SU-DHL-6 (cell line): ENCODE measurements around the gene KRTAP1-4.

Experiments
- H2AFZ ChIP-seq: fragments of 200-600 bp; sonication (generic); 2 replicates; pipeline ENCODE4 v1.6.1; 2014; ENCODE audit warnings: low read depth, mild to moderate bottlenecking, moderate library complexity, mixed read lengths, antibody characterized with exemption, low read length; ENCODE audit not compliant: severe bottlenecking
- H3F3A ChIP-seq: fragments of 200-600 bp; shearing (Covaris generic); 2 replicates; pipeline ENCODE4 v1.6.0; 2016; ENCODE audit warnings: antibody characterized with exemption, mild to moderate bottlenecking; ENCODE audit not compliant: insufficient read depth
- H3K27ac ChIP-seq: fragments of 200-600 bp; sonication (generic); 2 replicates; pipeline ENCODE4 v1.5.1; 2016; ENCODE audit warnings: low read depth, mild to moderate bottlenecking, low read length, moderate library complexity, mixed read lengths
- H3K27me3 ChIP-seq: fragments of 200-600 bp; sonication (generic), shearing (Covaris generic); 2 replicates; pipeline ENCODE4 v1.6.0; 2014; ENCODE audit warnings: mild to moderate bottlenecking, low read length
- H3K36me3 ChIP-seq: fragments of 200-600 bp; sonication (generic); 2 replicates; pipeline ENCODE4 v1.6.1; 2014; ENCODE audit warnings: mild to moderate bottlenecking, low read length, mixed read lengths
- H3K4me2 ChIP-seq: fragments of 300-600, 200-600 bp; shearing (Covaris generic), sonication (generic); 2 replicates; pipeline ENCODE4 v1.6.0; 2014; ENCODE audit warnings: low read length, low read depth, mild to moderate bottlenecking; ENCODE audit not compliant: poor library complexity, severe bottlenecking
- H3K4me3 ChIP-seq: fragments of 200-600 bp; sonication (generic); 2 replicates; pipeline ENCODE4 v1.5.1; 2014; ENCODE audit warnings: antibody characterized with exemption, low read length, mild to moderate bottlenecking, mixed read lengths; ENCODE audit not compliant: insufficient read depth, poor library complexity, severe bottlenecking
- H3K79me2 ChIP-seq: fragments of 200-600 bp; sonication (generic); 2 replicates; pipeline ENCODE4 v1.6.1; 2014; ENCODE audit warnings: mild to moderate bottlenecking, low read length, moderate library complexity; ENCODE audit not compliant: insufficient read depth
- H3K9ac ChIP-seq: fragments of 200-600 bp; sonication (generic); 2 replicates; pipeline ENCODE4 v1.7.0; 2014; ENCODE audit warnings: mild to moderate bottlenecking, low read length
- H3K9me2 ChIP-seq: fragments of 200-600 bp; sonication (generic); replicated peaks from 2 replicates; pipeline ENCODE4 v1.6.1; 2014; ENCODE audit warnings: low read length; ENCODE audit not compliant: insufficient read depth
- H3K9me3 ChIP-seq: fragments of 200-600 bp; sonication (generic); 2 replicates; pipeline ENCODE4 v1.6.1; 2014; ENCODE audit warnings: low read length, mixed read lengths; ENCODE audit not compliant: insufficient read depth
- H4K20me1 ChIP-seq: fragments of 200-600 bp; sonication (generic); 2 replicates; pipeline ENCODE4 v1.6.1; 2014; ENCODE audit warnings: low read depth, mild to moderate bottlenecking, antibody characterized with exemption, low read length, moderate library complexity, mixed read lengths
- CTCF ChIP-seq: fragments of 200-600 bp; sonication (generic); IDR thresholded peaks from one replicate; pipeline ENCODE4 v1.5.1; 2017; ENCODE audit warnings: antibody characterized with exemption, mild to moderate bottlenecking, low read length, moderate library complexity; ENCODE audit not compliant: insufficient read depth, poor library complexity, severe bottlenecking
- EZH2phosphoT487 ChIP-seq: fragments of 200-600 bp; sonication (generic), shearing (Covaris generic); conservative IDR thresholded peaks from 2 replicates; pipeline ENCODE4 v1.6.1; 2018; ENCODE audit warnings: mild to moderate bottlenecking, antibody characterized with exemption, low read length, moderate library complexity, mixed read lengths

Gene KRTAP1-4

GRCh38 chr17:40996829-40997228 lies 33.2 kb downstream of the KRTAP1-4 start:
- no peak for TF ChIP-seq EZH2phosphoT487
- TF ChIP-seq CTCF: no peak
- H3K79me2 ChIP-seq: no peaks in the 10 kb centered on the region
- no peak overlapping the region for H3K27ac ChIP-seq
- H3K4me2 ChIP-seq: no peak overlapping the region
- H3F3A ChIP-seq: no peaks in the 10 kb centered on the region
- no peak overlapping the region for H3K4me3 ChIP-seq
- H3K9me2 ChIP-seq: no peaks in the 10 kb centered on the region
- H3K9me3 ChIP-seq: no peaks in the 10 kb centered on the region
- no peak overlapping the region for H2AFZ ChIP-seq
- H4K20me1 ChIP-seq: no peaks in the 10 kb centered on the region
- H3K36me3 ChIP-seq: no peaks in the 10 kb centered on the region
- H3K27me3 ChIP-seq: no peaks in the 10 kb centered on the region
- H3K9ac ChIP-seq: no peak overlapping the region

- Histone ChIP-seq H4K20me1 (no peaks in the 10 kb centered on the region), H3K4me3 (no peak overlapping the region), H3K4me2 (no peak overlapping the region), H3K27ac (no peak overlapping the region), H3K36me3 (no peaks in the 10 kb centered on the region), H3F3A (no peaks in the 10 kb centered on the region), H3K9me2 (no peaks in the 10 kb centered on the region), H2AFZ (no peak overlapping the region), H3K79me2 (no peaks in the 10 kb centered on the region), H3K9me3 (no peaks in the 10 kb centered on the region), H3K9ac (no peak overlapping the region), H3K27me3 (no peaks in the 10 kb centered on the region)
- TF ChIP-seq CTCF (no peak), EZH2phosphoT487 (no peak)
Measured at GRCh38 chr17:40995116-40995515, 34.9 kb downstream of the KRTAP1-4 start.

GRCh38 chr17:40993839-40994238 lies 36.2 kb downstream of the KRTAP1-4 start, which contains the start of gene KRTAP3-3:
KRTAP3-3 (minus strand) TSS chr17:40994164; CDS start chr17:40994097, 67 bp downstream.
- Histone ChIP-seq H3K36me3 (no peaks in the 10 kb centered on the region), H4K20me1 (no peaks in the 10 kb centered on the region), H3K27ac (no peak within 1 kb of the TSS), H3K4me3 (no peak within 1 kb of the TSS), H3K27me3 (no peaks in the 10 kb centered on the region), H2AFZ (no peak within 1 kb of the TSS), H3K9me3 (no peaks in the 10 kb centered on the region), H3F3A (no peaks in the 10 kb centered on the region), H3K9ac (no peak within 1 kb of the TSS), H3K4me2 (no peak within 1 kb of the TSS), H3K79me2 (no peaks in the 10 kb centered on the region), H3K9me2 (no peaks in the 10 kb centered on the region)
- TF ChIP-seq CTCF: no peak
- TF ChIP-seq EZH2phosphoT487: no peak

GRCh38 chr17:40993084-40993483 lies 36.9 kb downstream of the KRTAP1-4 start:
- TF ChIP-seq EZH2phosphoT487 (no peak), CTCF (no peak)
- H3K4me2 ChIP-seq: no peak overlapping the region
- no peaks in the 10 kb centered on the region for H3K79me2 ChIP-seq
- no peak overlapping the region for H3K27ac ChIP-seq
- no peak overlapping the region for H3K4me3 ChIP-seq
- H3K9me2 ChIP-seq: no peaks in the 10 kb centered on the region
- H3K27me3 ChIP-seq: no peaks in the 10 kb centered on the region
- no peaks in the 10 kb centered on the region for H3K9me3 ChIP-seq
- no peaks in the 10 kb centered on the region for H4K20me1 ChIP-seq
- H3F3A ChIP-seq: no peaks in the 10 kb centered on the region
- H2AFZ ChIP-seq: no peak overlapping the region
- no peak overlapping the region for H3K9ac ChIP-seq
- no peaks in the 10 kb centered on the region for H3K36me3 ChIP-seq
